Neural cell (in vitro differentiated cells): ENCODE data around the gene PERM1.

Experiments used
- EP300 ChIP-seq: fragments of 450-650 bp; conservative IDR thresholded peaks from 2 replicates; pipeline ENCODE4 v1.6.1; 2014; ENCODE audit warnings: antibody characterized with exemption, mild to moderate bottlenecking, moderate library complexity; ENCODE audit not compliant: poor library complexity, severe bottlenecking
- EZH2 ChIP-seq: fragments of 200-600, 300-800 bp; shearing (Covaris generic), sonication (generic); IDR thresholded peaks from 2 replicates; pipeline ENCODE4 v1.6.1; 2014; ENCODE audit warnings: antibody characterized with exemption, low read length, borderline replicate concordance, mild to moderate bottlenecking; ENCODE audit not compliant: insufficient read depth, poor library complexity, severe bottlenecking
- SMC3 ChIP-seq: fragments of 450-650 bp; conservative IDR thresholded peaks from 2 replicates; pipeline ENCODE4 v1.6.1; 2014; ENCODE audit warnings: antibody characterized with exemption, mild to moderate bottlenecking, moderate library complexity; ENCODE audit not compliant: poor library complexity
- TAF1 ChIP-seq: IDR thresholded peaks from 2 replicates; pipeline ENCODE4 v1.6.1; 2012; ENCODE audit warnings: low read depth
- TF ChIP-seq, protein P1 (sequence below): fragments of 450-650 bp; IDR thresholded peaks from 2 replicates; pipeline ENCODE4 v1.5.1; 2014; ENCODE audit warnings: antibody characterized with exemption, mild to moderate bottlenecking, moderate library complexity; ENCODE audit not compliant: poor library complexity, severe bottlenecking
- TF ChIP-seq, protein P2 (sequence below): IDR thresholded peaks from 2 replicates; pipeline ENCODE4 v1.6.1; 2012; ENCODE audit warnings: borderline replicate concordance

DNA sequence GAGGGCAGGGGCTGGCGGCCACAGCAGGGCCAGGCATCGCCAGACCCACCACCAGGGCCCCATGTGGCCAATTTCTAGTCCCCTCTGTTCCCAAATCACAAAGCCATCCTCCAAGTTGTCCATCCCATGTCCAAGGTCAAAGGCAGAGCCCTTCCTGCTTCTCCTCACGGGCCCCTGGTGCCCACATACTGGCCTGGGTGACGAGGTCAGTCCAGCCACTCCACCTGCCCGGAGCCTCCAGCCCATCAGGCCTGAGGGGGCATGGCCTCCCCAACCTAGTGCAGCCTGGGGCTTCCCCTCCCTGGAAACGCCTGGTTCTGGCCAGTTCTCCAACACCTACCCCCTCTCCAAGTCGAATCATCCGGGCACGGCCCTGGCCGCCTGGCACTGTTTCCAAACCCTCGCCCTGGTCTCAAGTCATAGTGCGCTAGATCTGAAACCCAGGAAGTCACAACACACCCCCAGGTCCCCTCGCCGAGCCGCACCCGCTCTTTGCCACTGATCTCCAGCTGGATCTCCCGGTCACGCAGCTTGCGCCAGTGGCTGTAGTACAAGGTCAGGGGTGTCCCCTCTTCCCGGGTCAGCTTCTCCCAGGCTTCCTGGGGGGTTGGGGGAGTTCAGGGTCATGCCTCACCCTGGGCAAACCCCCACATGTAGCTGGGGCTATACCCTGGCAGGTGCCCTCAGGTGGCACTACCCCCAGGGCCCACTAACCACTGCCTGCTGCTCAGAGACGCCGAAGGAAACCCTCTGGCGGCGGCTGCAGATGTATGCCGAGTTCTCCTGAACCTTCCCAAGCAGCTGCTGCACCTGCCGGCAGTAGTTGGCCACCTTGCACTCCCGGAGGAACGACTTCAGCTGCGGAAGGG is 36.0 kb downstream of the PERM1 start:
- TF ChIP-seq, protein P1, sequence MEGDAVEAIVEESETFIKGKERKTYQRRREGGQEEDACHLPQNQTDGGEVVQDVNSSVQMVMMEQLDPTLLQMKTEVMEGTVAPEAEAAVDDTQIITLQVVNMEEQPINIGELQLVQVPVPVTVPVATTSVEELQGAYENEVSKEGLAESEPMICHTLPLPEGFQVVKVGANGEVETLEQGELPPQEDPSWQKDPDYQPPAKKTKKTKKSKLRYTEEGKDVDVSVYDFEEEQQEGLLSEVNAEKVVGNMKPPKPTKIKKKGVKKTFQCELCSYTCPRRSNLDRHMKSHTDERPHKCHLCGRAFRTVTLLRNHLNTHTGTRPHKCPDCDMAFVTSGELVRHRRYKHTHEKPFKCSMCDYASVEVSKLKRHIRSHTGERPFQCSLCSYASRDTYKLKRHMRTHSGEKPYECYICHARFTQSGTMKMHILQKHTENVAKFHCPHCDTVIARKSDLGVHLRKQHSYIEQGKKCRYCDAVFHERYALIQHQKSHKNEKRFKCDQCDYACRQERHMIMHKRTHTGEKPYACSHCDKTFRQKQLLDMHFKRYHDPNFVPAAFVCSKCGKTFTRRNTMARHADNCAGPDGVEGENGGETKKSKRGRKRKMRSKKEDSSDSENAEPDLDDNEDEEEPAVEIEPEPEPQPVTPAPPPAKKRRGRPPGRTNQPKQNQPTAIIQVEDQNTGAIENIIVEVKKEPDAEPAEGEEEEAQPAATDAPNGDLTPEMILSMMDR, result no peak
- TF ChIP-seq TAF1 (no peak), EP300 (no peak), EZH2 (no peak), SMC3 (no peak)
- TF ChIP-seq, protein P2, sequence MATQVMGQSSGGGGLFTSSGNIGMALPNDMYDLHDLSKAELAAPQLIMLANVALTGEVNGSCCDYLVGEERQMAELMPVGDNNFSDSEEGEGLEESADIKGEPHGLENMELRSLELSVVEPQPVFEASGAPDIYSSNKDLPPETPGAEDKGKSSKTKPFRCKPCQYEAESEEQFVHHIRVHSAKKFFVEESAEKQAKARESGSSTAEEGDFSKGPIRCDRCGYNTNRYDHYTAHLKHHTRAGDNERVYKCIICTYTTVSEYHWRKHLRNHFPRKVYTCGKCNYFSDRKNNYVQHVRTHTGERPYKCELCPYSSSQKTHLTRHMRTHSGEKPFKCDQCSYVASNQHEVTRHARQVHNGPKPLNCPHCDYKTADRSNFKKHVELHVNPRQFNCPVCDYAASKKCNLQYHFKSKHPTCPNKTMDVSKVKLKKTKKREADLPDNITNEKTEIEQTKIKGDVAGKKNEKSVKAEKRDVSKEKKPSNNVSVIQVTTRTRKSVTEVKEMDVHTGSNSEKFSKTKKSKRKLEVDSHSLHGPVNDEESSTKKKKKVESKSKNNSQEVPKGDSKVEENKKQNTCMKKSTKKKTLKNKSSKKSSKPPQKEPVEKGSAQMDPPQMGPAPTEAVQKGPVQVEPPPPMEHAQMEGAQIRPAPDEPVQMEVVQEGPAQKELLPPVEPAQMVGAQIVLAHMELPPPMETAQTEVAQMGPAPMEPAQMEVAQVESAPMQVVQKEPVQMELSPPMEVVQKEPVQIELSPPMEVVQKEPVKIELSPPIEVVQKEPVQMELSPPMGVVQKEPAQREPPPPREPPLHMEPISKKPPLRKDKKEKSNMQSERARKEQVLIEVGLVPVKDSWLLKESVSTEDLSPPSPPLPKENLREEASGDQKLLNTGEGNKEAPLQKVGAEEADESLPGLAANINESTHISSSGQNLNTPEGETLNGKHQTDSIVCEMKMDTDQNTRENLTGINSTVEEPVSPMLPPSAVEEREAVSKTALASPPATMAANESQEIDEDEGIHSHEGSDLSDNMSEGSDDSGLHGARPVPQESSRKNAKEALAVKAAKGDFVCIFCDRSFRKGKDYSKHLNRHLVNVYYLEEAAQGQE, result no peak
